ENCODE data around the gene SPPL2A.

Gene SPPL2A

GRCh38 chr15:50797926-50798325, 32.4 kb upstream of the SPPL2A start:
- Histone ChIP-seq H3K4me3 (ENCODE audit: low read depth in 1 of 2, low read length in 2 of 2) (no peak overlapping the region), H3K27ac (ENCODE audit: low read depth, low read length) (no peak overlapping the region), H3K9ac (ENCODE audit: low read length) (no peak overlapping the region), H3K4me1 (ENCODE audit: insufficient read depth, low read length) (no peaks in the 10 kb centered on the region), H3K27me3 (ENCODE audit: control insufficient read depth in 1 of 2, insufficient read depth in 2 of 2, low read length in 2 of 2) (no peaks in the 10 kb centered on the region), H3K9me3 (ENCODE audit: low read length) (no peaks in the 10 kb centered on the region), H3K36me3 (ENCODE audit: insufficient read depth, low read length) (no peaks in the 10 kb centered on the region)

GRCh38 chr15:50791486-50791885, 26.0 kb upstream of the SPPL2A start:
- Histone ChIP-seq H3K27ac (ENCODE audit: low read depth, low read length) (no peak overlapping the region), H3K4me1 (ENCODE audit: insufficient read depth, low read length) (no peaks in the 10 kb centered on the region), H3K27me3 (ENCODE audit: control insufficient read depth in 1 of 2, insufficient read depth in 2 of 2, low read length in 2 of 2) (no peaks in the 10 kb centered on the region), H3K4me3 (ENCODE audit: low read depth in 1 of 2, low read length in 2 of 2) (no peak overlapping the region), H3K9me3 (ENCODE audit: low read length) (no peaks in the 10 kb centered on the region), H3K9ac (ENCODE audit: low read length) (no peak overlapping the region), H3K36me3 (ENCODE audit: insufficient read depth, low read length) (no peaks in the 10 kb centered on the region)

- no peak overlapping the region for H3K27ac ChIP-seq (ENCODE audit: low read depth, low read length)
- H3K9ac ChIP-seq (ENCODE audit: low read length) = no peak overlapping the region
- H3K4me3 ChIP-seq (ENCODE audit: low read depth in 1 of 2, low read length in 2 of 2) = no peak overlapping the region
Measured at GRCh38 chr15:50790778-50791453, 25.4 kb upstream of the SPPL2A start.

GRCh38 chr15:50786871-50787270, 21.4 kb upstream of the SPPL2A start:
- H3K9ac ChIP-seq (ENCODE audit: low read length) = no peak overlapping the region
- peaks cover 13% of the 10 kb centered on the region for H3K4me1 ChIP-seq (ENCODE audit: insufficient read depth, low read length)
- no peaks in the 10 kb centered on the region for H3K36me3 ChIP-seq (ENCODE audit: insufficient read depth, low read length)
- H3K4me3 ChIP-seq (ENCODE audit: low read depth in 1 of 2, low read length in 2 of 2) = no peak overlapping the region
- H3K27ac ChIP-seq (ENCODE audit: low read depth, low read length) = no peak overlapping the region
- no peaks in the 10 kb centered on the region for H3K27me3 ChIP-seq (ENCODE audit: control insufficient read depth in 1 of 2, insufficient read depth in 2 of 2, low read length in 2 of 2)
- no peaks in the 10 kb centered on the region for H3K9me3 ChIP-seq (ENCODE audit: low read length)

More at GRCh38 chr15:50790778-50791453, 25.4 kb upstream of the SPPL2A start:
- H3K4me1 ChIP-seq (ENCODE audit: insufficient read depth, low read length) = no peaks in the 10 kb centered on the region
- H3K9me3 ChIP-seq (ENCODE audit: low read length) = no peaks in the 10 kb centered on the region
- no peaks in the 10 kb centered on the region for H3K36me3 ChIP-seq (ENCODE audit: insufficient read depth, low read length)
- H3K27me3 ChIP-seq (ENCODE audit: control insufficient read depth in 1 of 2, insufficient read depth in 2 of 2, low read length in 2 of 2) = no peaks in the 10 kb centered on the region

GRCh38 chr15:50786438-50786837, 20.9 kb upstream of the SPPL2A start:
- Histone ChIP-seq H3K4me3 (ENCODE audit: low read depth in 1 of 2, low read length in 2 of 2) (no peak overlapping the region), H3K4me1 (ENCODE audit: insufficient read depth, low read length) (peaks cover 13% of the 10 kb centered on the region), H3K27ac (ENCODE audit: low read depth, low read length) (no peak overlapping the region), H3K9ac (ENCODE audit: low read length) (no peak overlapping the region), H3K9me3 (ENCODE audit: low read length) (no peaks in the 10 kb centered on the region), H3K27me3 (ENCODE audit: control insufficient read depth in 1 of 2, insufficient read depth in 2 of 2, low read length in 2 of 2) (no peaks in the 10 kb centered on the region), H3K36me3 (ENCODE audit: insufficient read depth, low read length) (no peaks in the 10 kb centered on the region)

GRCh38 chr15:50783895-50784294, 18.4 kb upstream of the SPPL2A start:
- Histone ChIP-seq H3K9me3 (ENCODE audit: low read length) (no peaks in the 10 kb centered on the region), H3K4me3 (ENCODE audit: low read depth in 1 of 2, low read length in 2 of 2) (no peak overlapping the region), H3K9ac (ENCODE audit: low read length) (no peak overlapping the region), H3K4me1 (ENCODE audit: insufficient read depth, low read length) (peaks cover 13% of the 10 kb centered on the region), H3K36me3 (ENCODE audit: insufficient read depth, low read length) (no peaks in the 10 kb centered on the region), H3K27me3 (ENCODE audit: control insufficient read depth in 1 of 2, insufficient read depth in 2 of 2, low read length in 2 of 2) (no peaks in the 10 kb centered on the region), H3K27ac (ENCODE audit: low read depth, low read length) (no peak overlapping the region)

GRCh38 chr15:50783411-50783810, 17.9 kb upstream of the SPPL2A start:
- Histone ChIP-seq H3K9me3 (ENCODE audit: low read length) (no peaks in the 10 kb centered on the region), H3K27me3 (ENCODE audit: control insufficient read depth in 1 of 2, insufficient read depth in 2 of 2, low read length in 2 of 2) (no peaks in the 10 kb centered on the region), H3K27ac (ENCODE audit: low read depth, low read length) (no peak overlapping the region), H3K4me3 (ENCODE audit: low read depth in 1 of 2, low read length in 2 of 2) (no peak overlapping the region), H3K9ac (ENCODE audit: low read length) (no peak overlapping the region), H3K36me3 (ENCODE audit: insufficient read depth, low read length) (no peaks in the 10 kb centered on the region), H3K4me1 (ENCODE audit: insufficient read depth, low read length) (peaks cover 13% of the 10 kb centered on the region)

GRCh38 chr15:50778086-50778485, 12.6 kb upstream of the SPPL2A start:
- Histone ChIP-seq H3K4me3 (ENCODE audit: low read depth in 1 of 2, low read length in 2 of 2) (no peak overlapping the region), H3K9ac (ENCODE audit: low read length) (no peak overlapping the region), H3K27me3 (ENCODE audit: control insufficient read depth in 1 of 2, insufficient read depth in 2 of 2, low read length in 2 of 2) (no peaks in the 10 kb centered on the region), H3K27ac (ENCODE audit: low read depth, low read length) (no peak overlapping the region), H3K4me1 (ENCODE audit: insufficient read depth, low read length) (peaks cover 4% of the 10 kb centered on the region), H3K9me3 (ENCODE audit: low read length) (no peaks in the 10 kb centered on the region), H3K36me3 (ENCODE audit: insufficient read depth, low read length) (no peaks in the 10 kb centered on the region)

GRCh38 chr15:50777042-50777441, 11.5 kb upstream of the SPPL2A start:
- no peak overlapping the region for H3K4me3 ChIP-seq (ENCODE audit: low read depth in 1 of 2, low read length in 2 of 2)
- H3K4me1 ChIP-seq (ENCODE audit: insufficient read depth, low read length) = no peaks in the 10 kb centered on the region
- no peaks in the 10 kb centered on the region for H3K27me3 ChIP-seq (ENCODE audit: control insufficient read depth in 1 of 2, insufficient read depth in 2 of 2, low read length in 2 of 2)
- H3K9ac ChIP-seq (ENCODE audit: low read length) = no peak overlapping the region
- H3K36me3 ChIP-seq (ENCODE audit: insufficient read depth, low read length) = no peaks in the 10 kb centered on the region
- H3K27ac ChIP-seq (ENCODE audit: low read depth, low read length) = no peak overlapping the region
- no peaks in the 10 kb centered on the region for H3K9me3 ChIP-seq (ENCODE audit: low read length)

GRCh38 chr15:50774450-50774849, 8.9 kb upstream of the SPPL2A start:
- Histone ChIP-seq H3K27ac (ENCODE audit: low read depth, low read length) (no peak overlapping the region), H3K4me1 (ENCODE audit: insufficient read depth, low read length) (no peaks in the 10 kb centered on the region), H3K36me3 (ENCODE audit: insufficient read depth, low read length) (no peaks in the 10 kb centered on the region), H3K4me3 (ENCODE audit: low read depth in 1 of 2, low read length in 2 of 2) (no peak overlapping the region), H3K9ac (ENCODE audit: low read length) (no peak overlapping the region), H3K9me3 (ENCODE audit: low read length) (no peaks in the 10 kb centered on the region), H3K27me3 (ENCODE audit: control insufficient read depth in 1 of 2, insufficient read depth in 2 of 2, low read length in 2 of 2) (no peaks in the 10 kb centered on the region)

- no peaks in the 10 kb centered on the region for H3K36me3 ChIP-seq (ENCODE audit: insufficient read depth, low read length)
- no peak overlapping the region for H3K9ac ChIP-seq (ENCODE audit: low read length)
- no peak overlapping the region for H3K4me3 ChIP-seq (ENCODE audit: low read depth in 1 of 2, low read length in 2 of 2)
- no peaks in the 10 kb centered on the region for H3K9me3 ChIP-seq (ENCODE audit: low read length)
- H3K27ac ChIP-seq (ENCODE audit: low read depth, low read length) = no peak overlapping the region
- no peaks in the 10 kb centered on the region for H3K4me1 ChIP-seq (ENCODE audit: insufficient read depth, low read length)
- H3K27me3 ChIP-seq (ENCODE audit: control insufficient read depth in 1 of 2, insufficient read depth in 2 of 2, low read length in 2 of 2) = no peaks in the 10 kb centered on the region
Measured at GRCh38 chr15:50773389-50773788, 7.9 kb upstream of the SPPL2A start.

GRCh38 chr15:50767332-50767861, 1.9 kb upstream of the SPPL2A start:
- Histone ChIP-seq H3K36me3 (ENCODE audit: insufficient read depth, low read length) (no peaks in the 10 kb centered on the region), H3K4me1 (ENCODE audit: insufficient read depth, low read length) (peaks cover 11% of the 10 kb centered on the region), H3K4me3 (ENCODE audit: low read depth in 1 of 2, low read length in 2 of 2) (no peak overlapping the region), H3K27me3 (ENCODE audit: control insufficient read depth in 1 of 2, insufficient read depth in 2 of 2, low read length in 2 of 2) (no peaks in the 10 kb centered on the region), H3K9me3 (ENCODE audit: low read length) (no peaks in the 10 kb centered on the region), H3K9ac (ENCODE audit: low read length) (no peak overlapping the region), H3K27ac (ENCODE audit: low read depth, low read length) (no peak overlapping the region)

Data from muscle layer of colon (tissue), 2 donors.